ENCODE data around the gene RAI14.

The RAI14 gene

GRCh38 chr5:34621277-34622097, 34.6 kb upstream of the RAI14 start:
- DNase-seq = no peak
- no peaks in the 10 kb centered on the region for H3K36me3 ChIP-seq (replicated peaks)
- no peak for TF ChIP-seq CTCF (IDR thresholded peaks at IDR 0.05; ENCODE audit: low read depth, low read length, missing control alignments)
- in situ Hi-C loops (cut with HindIII; ENCODE audit: low pct_ligation_motif_present, low sequenced_read_pairs) = no loop called here
- H3K27ac ChIP-seq = no peak overlapping the region
- H3K4me3 ChIP-seq (ENCODE audit: low read depth, low read length) = no peak overlapping the region
- no peaks in the 10 kb centered on the region for H3K27me3 ChIP-seq (replicated peaks)

GRCh38 chr5:34622098-34622400, 34.1 kb upstream of the RAI14 start:
- no peak for DNase-seq
- in situ Hi-C loops (cut with HindIII; ENCODE audit: low pct_ligation_motif_present, low sequenced_read_pairs) = no loop called here
- Histone ChIP-seq H3K27me3 (replicated peaks) (no peaks in the 10 kb centered on the region), H3K27ac (no peak overlapping the region), H3K4me3 (ENCODE audit: low read depth, low read length) (no peak overlapping the region), H3K36me3 (replicated peaks) (no peaks in the 10 kb centered on the region)
- TF ChIP-seq CTCF (IDR thresholded peaks at IDR 0.05; ENCODE audit: low read depth, low read length, missing control alignments) = no peak

GRCh38 chr5:34624691-34625090, 31.4 kb upstream of the RAI14 start:
- no peak for DNase-seq
- Histone ChIP-seq H3K27me3 (replicated peaks) (no peaks in the 10 kb centered on the region), H3K36me3 (replicated peaks) (no peaks in the 10 kb centered on the region), H3K27ac (no peak overlapping the region), H3K4me3 (ENCODE audit: low read depth, low read length) (no peak overlapping the region)
- no peak for TF ChIP-seq CTCF (IDR thresholded peaks at IDR 0.05; ENCODE audit: low read depth, low read length, missing control alignments)
- in situ Hi-C loops (cut with HindIII; ENCODE audit: low pct_ligation_motif_present, low sequenced_read_pairs) = no loop called here

- Histone ChIP-seq H3K36me3 (replicated peaks) (no peaks in the 10 kb centered on the region), H3K27me3 (replicated peaks) (no peaks in the 10 kb centered on the region), H3K27ac (no peak overlapping the region), H3K4me3 (ENCODE audit: low read depth, low read length) (no peak overlapping the region)
- in situ Hi-C loops (cut with HindIII; ENCODE audit: low pct_ligation_motif_present, low sequenced_read_pairs) = no loop called here
- TF ChIP-seq CTCF (IDR thresholded peaks at IDR 0.05; ENCODE audit: low read depth, low read length, missing control alignments) = no peak
- no peak for DNase-seq
These were observed 30.9 kb upstream of the RAI14 start for GRCh38 chr5:34625246-34625645.

GRCh38 chr5:34626036-34626435, 30.1 kb upstream of the RAI14 start:
- DNase-seq = peak; percentile 90
- H3K27me3 ChIP-seq (replicated peaks) = no peaks in the 10 kb centered on the region
- no peak overlapping the region for H3K4me3 ChIP-seq (ENCODE audit: low read depth, low read length)
- in situ Hi-C loops (cut with HindIII; ENCODE audit: low pct_ligation_motif_present, low sequenced_read_pairs) = no loop called here
- peak overlapping the region; percentile 29 for H3K27ac ChIP-seq
- TF ChIP-seq CTCF (IDR thresholded peaks at IDR 0.05; ENCODE audit: low read depth, low read length, missing control alignments) = no peak
- no peaks in the 10 kb centered on the region for H3K36me3 ChIP-seq (replicated peaks)

GRCh38 chr5:34626751-34627150, 29.4 kb upstream of the RAI14 start:
- Histone ChIP-seq H3K27ac (peak overlapping the region; percentile 74), H3K4me3 (ENCODE audit: low read depth, low read length) (no peak overlapping the region), H3K36me3 (replicated peaks) (no peaks in the 10 kb centered on the region), H3K27me3 (replicated peaks) (no peaks in the 10 kb centered on the region)
- TF ChIP-seq CTCF (IDR thresholded peaks at IDR 0.05; ENCODE audit: low read depth, low read length, missing control alignments) = no peak
- in situ Hi-C loops (cut with HindIII; ENCODE audit: low pct_ligation_motif_present, low sequenced_read_pairs) = no loop called here
- no peak for DNase-seq
